ENCODE data around the gene YTHDC2.

DNA sequence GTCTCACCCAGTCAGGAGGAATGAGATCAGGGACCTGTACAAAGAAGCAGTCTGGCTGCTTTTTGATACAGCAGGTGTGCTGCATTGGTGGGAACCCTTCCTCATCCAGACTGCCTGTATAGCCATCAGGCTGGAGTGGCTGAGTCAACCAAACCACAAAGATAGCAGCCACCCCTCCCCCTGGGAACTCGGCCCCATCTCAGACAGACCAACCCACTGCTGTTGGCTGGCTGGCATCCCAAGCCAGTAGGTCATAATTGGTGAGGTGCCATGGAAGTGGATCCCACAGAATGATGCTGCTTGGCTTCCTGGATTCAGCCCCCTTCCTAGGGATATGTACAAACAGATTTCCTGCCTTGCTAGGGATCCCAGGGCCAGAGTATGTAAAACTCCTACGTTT lies 60.9 kb downstream of the YTHDC2 start:
- TF ChIP-seq SP1 (IDR thresholded peaks at IDR 0.05): no peak
- no peak for TF ChIP-seq SUZ12 (IDR thresholded peaks at IDR 0.05)
- TF ChIP-seq BHLHE40 (IDR thresholded peaks at IDR 0.05; ENCODE audit: borderline replicate concordance): no peak
- TF ChIP-seq FOXA1 (IDR thresholded peaks at IDR 0.05): no peak
- TF ChIP-seq L3MBTL2 (conservative IDR thresholded peaks at IDR 0.05): no peak
- no peak for TF ChIP-seq LEF1 (IDR thresholded peaks at IDR 0.05; ENCODE audit: borderline replicate concordance)
- TF ChIP-seq FOXK2 (IDR thresholded peaks at IDR 0.05): no peak
- TF ChIP-seq ZNF384 (IDR thresholded peaks at IDR 0.05): no peak
- TF ChIP-seq FOXM1 (IDR thresholded peaks at IDR 0.05; ENCODE audit: borderline replicate concordance): no peak
- TF ChIP-seq ARNT (IDR thresholded peaks at IDR 0.05): no peak
- TF ChIP-seq ELF4 (IDR thresholded peaks at IDR 0.05): no peak
- no peak for TF ChIP-seq CTBP1 (IDR thresholded peaks at IDR 0.05; ENCODE audit: borderline replicate concordance)
- TF ChIP-seq, protein P1, sequence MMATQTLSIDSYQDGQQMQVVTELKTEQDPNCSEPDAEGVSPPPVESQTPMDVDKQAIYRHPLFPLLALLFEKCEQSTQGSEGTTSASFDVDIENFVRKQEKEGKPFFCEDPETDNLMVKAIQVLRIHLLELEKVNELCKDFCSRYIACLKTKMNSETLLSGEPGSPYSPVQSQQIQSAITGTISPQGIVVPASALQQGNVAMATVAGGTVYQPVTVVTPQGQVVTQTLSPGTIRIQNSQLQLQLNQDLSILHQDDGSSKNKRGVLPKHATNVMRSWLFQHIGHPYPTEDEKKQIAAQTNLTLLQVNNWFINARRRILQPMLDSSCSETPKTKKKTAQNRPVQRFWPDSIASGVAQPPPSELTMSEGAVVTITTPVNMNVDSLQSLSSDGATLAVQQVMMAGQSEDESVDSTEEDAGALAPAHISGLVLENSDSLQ (IDR thresholded peaks at IDR 0.05): no peak

Measured in HEK293T (cell line).